ENCODE data around the gene PPIF. TPM values are rescaled to one million over a fixed set of nuclear protein-coding genes. Genes with fewer than 3 reads are reported as not detected.

PPIF gene
- total RNA-seq (2016; rRNA removed; fragmentation: Illumina TruSeq; extraction: Trizol) (157 and 178 TPM in 2 replicates), polyA plus RNA-seq (2011; rRNA removed) (134 and 147 TPM in 2 replicates), polyA minus RNA-seq (2011; rRNA and poly(A)+ RNA removed; ENCODE audit: low replicate concordance) (220 and 249 TPM in 2 replicates), Bru-seq, nascent RNA (percentile 97 among the genes with signal in this experiment), BruChase-seq, experiment 1, labeled RNA remaining after a 6-hour chase (percentile 98 among the genes with signal in this experiment), BruChase-seq, experiment 2, labeled RNA remaining after a 2-hour chase (percentile 98 among the genes with signal in this experiment)
- total RNA-seq (2016; cell fraction: cytosol; rRNA removed; fragmentation: Illumina TruSeq; extraction: Trizol; ENCODE audit: low read depth) = 30.6 and 37.3 TPM in 2 replicates
- 154 and 176 TPM in 2 replicates for total RNA-seq (2016; cell fraction: insoluble cytoplasmic fraction; rRNA removed; fragmentation: Illumina TruSeq; extraction: Trizol)
- total RNA-seq (2016; cell fraction: membrane; rRNA removed; fragmentation: Illumina TruSeq; extraction: Trizol) = 93.6 and 97.6 TPM in 2 replicates
- total RNA-seq (2016; cell fraction: nucleus; rRNA removed; fragmentation: Illumina TruSeq; extraction: Trizol) = 106 and 121 TPM in 2 replicates
- 144 and 156 TPM in 2 replicates for polyA plus RNA-seq (2011; cell fraction: cytosol; rRNA removed)
- 229 and 231 TPM in 2 replicates for polyA plus RNA-seq (2011; cell fraction: nucleus; rRNA removed)
- 92.0 and 152 TPM in 2 replicates for polyA plus RNA-seq (2012)
- 48.0 and 48.3 TPM in 2 replicates for polyA plus RNA-seq (2016; cell fraction: cytosol; fragmentation: Illumina TruSeq; extraction: Trizol; ENCODE audit: low read depth)
- polyA plus RNA-seq (2016; cell fraction: insoluble cytoplasmic fraction; fragmentation: Illumina TruSeq; extraction: Trizol; ENCODE audit: low read depth) = 270 and 301 TPM in 2 replicates
- 80.3 and 83.8 TPM in 2 replicates for polyA plus RNA-seq (2016; cell fraction: membrane; fragmentation: Illumina TruSeq; extraction: Trizol; ENCODE audit: low read depth)
- 218 and 229 TPM in 2 replicates for polyA plus RNA-seq (2016; cell fraction: nucleus; fragmentation: Illumina TruSeq; extraction: Trizol; ENCODE audit: insufficient read depth, low read depth)
- 69.6 and 71.7 TPM in 2 replicates for polyA minus RNA-seq (2011; cell fraction: cytosol; rRNA and poly(A)+ RNA removed)
- 105 and 112 TPM in 2 replicates for polyA minus RNA-seq (2011; cell fraction: nucleus; rRNA and poly(A)+ RNA removed)
- long read RNA-seq, experiment 1, transcript PPIF-201 (6 exons, 2,190 nt) = major isoform, 250 of 308 reads
- long read RNA-seq, experiment 1, transcript PPIF-202 (6 exons, 821 nt) = minor isoform, 5 of 308 reads
- long read RNA-seq, experiment 1, partial matches to known transcripts = 44 of 308 reads
- long read RNA-seq, experiment 1, other reads (novel, unspliced or antisense) = 8 of 308 reads
- long read RNA-seq, experiment 2, transcript PPIF-202 (6 exons, 821 nt) = minor isoform, 5 of 427 reads
- long read RNA-seq, experiment 2, transcript PPIF-201 (6 exons, 2,190 nt) = major isoform, 301 of 427 reads
- long read RNA-seq, experiment 2, partial matches to known transcripts = 14 of 427 reads
- long read RNA-seq, experiment 2, other reads (novel, unspliced or antisense) = 105 of 427 reads

- H3K79me2 ChIP-seq (ENCODE audit: insufficient read depth, low read length) = peaks cover 34% of the 10 kb centered on the region
- H4K20me1 ChIP-seq (ENCODE audit: insufficient read depth, low read length) = peaks cover 36% of the 10 kb centered on the region
- peak within 1 kb of the TSS; percentile 93 for H3K27ac ChIP-seq (ENCODE audit: extremely low read length, insufficient read depth, low read length)
- in situ Hi-C loops (cut with HindIII; ENCODE audit: extremely low pct_ligation_motif_present, low pct_unique_long_range_greater_than_20kb) = no loop called here
- BruUV-seq (replicated peaks) = no TSS peak
- POLR2A ChIA-PET = interaction anchor here (0.9 to 7.8 kb wide), 9 partner anchors 8 to 35 kb away, joined by 3 to 134 read pairs (median 6); no protein-coding TSS in a partner anchor
- peak; percentile 86 for ATAC-seq
- FAIRE-seq = no peak
- H3K36me3 ChIP-seq (replicated peaks in 1 of 2; ENCODE audit: control insufficient read depth in 1 of 2, insufficient read depth in 2 of 2, low read length in 2 of 2) = peaks cover 26 to 36% of the 10 kb centered on the region in 2 experiments
- H3K9ac ChIP-seq (ENCODE audit: insufficient read depth, low read depth, low read length) = peak within 1 kb of the TSS; percentile 94
- H3K9me3 ChIP-seq (ENCODE audit: low read length) = no peaks in the 10 kb centered on the region
- H3K4me3 ChIP-seq (replicated peaks in 1 of 3; ENCODE audit: insufficient read depth in 1 of 3, low read depth in 2 of 3, low read length in 3 of 3) = peak within 1 kb of the TSS; percentile 75 to 85 (median 78)
- intact Hi-C loops (cut with micrococcal nuclease; ENCODE audit: unreplicated experiment) = loop anchor here (1.0 to 10.0 kb wide), 3 partner anchors 12 to 53 kb away; no protein-coding TSS in a partner anchor
- peak within 1 kb of the TSS; percentile 96 for H3K4me2 ChIP-seq (ENCODE audit: low read depth, low read length)
- H3K27me3 ChIP-seq (ENCODE audit: control insufficient read depth in 1 of 2, insufficient read depth in 2 of 2, low read length in 2 of 2) = no peaks in the 10 kb centered on the region
- WGBS (ENCODE audit: low lambda C conversion rate) = 0% methylated on average over 10 of the region's 77 CpGs
- peak; percentile 79 for DNase-seq (ENCODE audit: low spot score)
- H3K4me1 ChIP-seq (ENCODE audit: insufficient read depth, low read length) = peaks cover 62% of the 10 kb centered on the region
- no peak within 1 kb of the TSS for H2AFZ ChIP-seq (ENCODE audit: low read length)
- CTCF ChIA-PET (ENCODE audit: low intra/inter-chr PET ratio, low total read pairs) = no interaction called here
- TF ChIP-seq ZNF318 (CRISPR knock-in tag; IDR thresholded peaks at IDR 0.05) (no peak), SMAD3 (CRISPR knock-in tag; IDR thresholded peaks at IDR 0.05) (no peak), ZNF552 (CRISPR knock-in tag; IDR thresholded peaks at IDR 0.05; ENCODE audit: borderline replicate concordance) (no peak), ZNF747 (CRISPR knock-in tag; IDR thresholded peaks at IDR 0.05; ENCODE audit: borderline replicate concordance) (0 out of 2 replicates have a peak, but pooled peaks have one; percentile 21), ZFP91 (CRISPR knock-in tag; IDR thresholded peaks at IDR 0.05; ENCODE audit: borderline replicate concordance) (no peak), SOX5 (CRISPR knock-in tag; IDR thresholded peaks at IDR 0.05; ENCODE audit: borderline replicate concordance) (peak; percentile 11; the same call in 1 of the 2 replicates)
These were observed at the start of gene PPIF for GRCh38 chr10:79347226-79347893. Gene PPIF (plus strand): TSS chr10:79347469. CDS start chr10:79347549, 80 bp downstream.

Measured in HepG2 (cell line).